CD8-positive, alpha-beta memory T cell (primary cell): ENCODE data around the gene ARPC5. TPM values are rescaled to one million over a fixed set of nuclear protein-coding genes. Genes with fewer than 3 reads are reported as not detected.

ENCODE experiments used
- polyA plus RNA-seq: library from polyadenylated mRNA; unstranded; fragments of 300-500 nt; fragmentation: Illumina TruSeq; gene quantifications from one replicate; pipeline ENCODE4 v1.2.3, GENCODE V29; 2021
- total RNA-seq, 2 experiments: library from RNA; stranded (reverse); gene quantifications; one replicate each; pipeline ENCODE4 v1.2.3, GENCODE V29; 2021

The ARPC5 gene
- total and polyA plus RNA-seq, 3 experiments from 2014 or later = 142 to 414 (median 146) TPM

Other genes with a start within 250 kb of the ARPC5 start
- not detected for gene NMNAT2, start 217.4 kb downstream of the ARPC5 start, total RNA-seq
- gene NMNAT2, start 217.4 kb downstream of the ARPC5 start, polyA plus RNA-seq = not detected
- 10 to 100 TPM; 72.7 to 74.7 TPM for gene SMG7, start 163.3 kb downstream of the ARPC5 start, total RNA-seq
- 30.5 TPM for gene SMG7, start 163.3 kb downstream of the ARPC5 start, polyA plus RNA-seq
- 1 to 10 TPM; 3.6 to 4.6 TPM for gene NCF2, start 45.3 kb downstream of the ARPC5 start, total RNA-seq
- 0.30 TPM for gene NCF2, start 45.3 kb downstream of the ARPC5 start, polyA plus RNA-seq
- gene APOBEC4, start 17.5 kb upstream of the ARPC5 start, total RNA-seq = not detected
- not detected for gene APOBEC4, start 17.5 kb upstream of the ARPC5 start, polyA plus RNA-seq
- 1 to 10 TPM; 3.3 TPM for gene RGL1, start 169.3 kb upstream of the ARPC5 start, total RNA-seq
- 0.97 TPM for gene RGL1, start 169.3 kb upstream of the ARPC5 start, polyA plus RNA-seq